HCT116 (cell line): ENCODE measurements around the gene NAA25. TPM values are rescaled to one million over a fixed set of nuclear protein-coding genes. Genes with fewer than 3 reads are reported as not detected.

Experiments used
- ATAC-seq: fragments of 200-7000 bp; cut with Tn5 transposase; 2 replicates; pipeline ENCODE4 v1.9.1; 2020; ENCODE audit warnings: mild to moderate bottlenecking, moderate library complexity
- BruUV-seq: library from RNA; stranded (reverse); fragments of 400-500 nt; replicated peaks from 2 replicates; lab custom pipeline; 2021; lab: Mats Ljungman, UMichigan
- CTCF ChIA-PET: fragments of 300-600 bp; sonication (Branson Sonifier 250); formaldehyde crosslinking; loops from one replicate; lab custom pipeline; 2021; ENCODE audit warnings: antibody characterized with exemption; lab: Charles Lee
- POLR2A ChIA-PET: fragments of 300-600, 350-600 bp; sonication (Branson Sonifier 250); formaldehyde crosslinking; loops from one replicate; lab custom pipeline; 2021; ENCODE audit warnings: antibody characterized with exemption; lab: Charles Lee
- RAD21 ChIA-PET, 2 experiments: fragments of 300-600 bp; sonication (Branson Sonifier 250); formaldehyde crosslinking; loops; one replicate each; lab custom pipeline; 2023; ENCODE audit warnings: low total read pairs in 2 of 2; ENCODE audit not compliant: uncharacterized antibody in 2 of 2, unreplicated experiment in 2 of 2, low non-redundant PET in 1 of 2; lab: Charles Lee
- DNase-seq: peaks from one replicate; pipeline ENCODE4 v3.0.0-alpha.2; 2010; ENCODE audit warnings: low read depth, low spot score
- H2AFZ ChIP-seq: fragments of 200-600 bp; shearing (Covaris generic), sonication (generic); 2 replicates; pipeline ENCODE4 v1.6.1; 2017; ENCODE audit warnings: low read depth, mixed run types, mixed read lengths, antibody characterized with exemption, low read length; ENCODE audit not compliant: poor library complexity, severe bottlenecking
- H3K27ac ChIP-seq: 2 replicates; pipeline ENCODE4 v1.5.1; 2012; ENCODE audit warnings: low read depth, low read length
- H3K27me3 ChIP-seq: fragments of 200-600 bp; sonication (generic); 2 replicates; pipeline ENCODE4 v1.6.1; 2016; ENCODE audit warnings: mixed run types, low read length, mixed read lengths; ENCODE audit not compliant: insufficient read depth
- H3K36me3 ChIP-seq, 2 experiments: fragments of 200-500 bp in 1 of 2; fragments of 200-600 bp in 1 of 2; sonication (Bioruptor generic) in 1 of 2; sonication (generic) in 1 of 2; 2 replicates each; pipeline versions ENCODE4 v1.5.1 to v1.6.1; 2014 to 2016; ENCODE audit warnings: low read length in 2 of 2, inconsistent platforms in 1 of 2, mixed read lengths in 1 of 2, mixed run types in 1 of 2; ENCODE audit not compliant: insufficient read depth in 2 of 2, control insufficient read depth in 1 of 2
- H3K4me1 ChIP-seq, 2 experiments: fragments of 200-600 bp in 1 of 2; sonication (generic) in 1 of 2; 2 replicates each; pipeline versions ENCODE4 v1.5.1 to v1.6.1; 2012 to 2017; ENCODE audit warnings: low read length in 2 of 2, inconsistent platforms in 1 of 2, mild to moderate bottlenecking in 1 of 2, mixed read lengths in 1 of 2, mixed run types in 1 of 2, moderate library complexity in 1 of 2; ENCODE audit not compliant: insufficient read depth in 2 of 2, control insufficient read depth in 1 of 2
- H3K4me2 ChIP-seq: fragments of 200-600 bp; sonication (generic); 2 replicates; pipeline ENCODE4 v1.6.1; 2017; ENCODE audit warnings: mixed run types, low read length, mixed read lengths
- H3K4me3 ChIP-seq, 2 experiments: fragments of 200-600 bp in 1 of 2; sonication (generic) in 1 of 2; replicated peaks in 1 of 2; 2 replicates each; pipeline ENCODE4 v1.5.1; 2011 to 2016; ENCODE audit warnings: low read length in 2 of 2, control low read depth in 1 of 2, low read depth in 1 of 2, mild to moderate bottlenecking in 1 of 2, mixed read lengths in 1 of 2, mixed run types in 1 of 2
- H3K79me2 ChIP-seq: fragments of 200-600 bp; sonication (generic); 2 replicates; pipeline ENCODE4 v1.6.1; 2017; ENCODE audit warnings: mild to moderate bottlenecking, mixed run types, low read length, moderate library complexity, mixed read lengths; ENCODE audit not compliant: insufficient read depth
- H3K9ac ChIP-seq: fragments of 200-600 bp; sonication (generic); 2 replicates; pipeline ENCODE4 v1.6.1; 2016; ENCODE audit warnings: low read length, mixed read lengths
- H3K9me2 ChIP-seq: fragments of 200-600 bp; sonication (generic), shearing (Covaris generic); 2 replicates; pipeline ENCODE4 v1.6.1; 2017; ENCODE audit warnings: mixed run types, mild to moderate bottlenecking, moderate library complexity; ENCODE audit not compliant: insufficient read depth
- H3K9me3 ChIP-seq, 2 experiments: fragments of 200-500 bp in 1 of 2; fragments of 200-600 bp in 1 of 2; sonication (Bioruptor generic) in 1 of 2; sonication (generic) in 1 of 2; 2 replicates each; pipeline ENCODE4 v1.6.1; 2014 to 2017; ENCODE audit warnings: low read length in 2 of 2, mixed read lengths in 2 of 2, inconsistent platforms in 1 of 2, low read depth in 1 of 2, mild to moderate bottlenecking in 1 of 2, mixed run types in 1 of 2, moderate library complexity in 1 of 2; ENCODE audit not compliant: control insufficient read depth in 1 of 2, insufficient read depth in 1 of 2
- H4K20me1 ChIP-seq: fragments of 200-600 bp; sonication (generic), shearing (Covaris generic); 2 replicates; pipeline ENCODE4 v1.6.1; 2017; ENCODE audit warnings: mixed run types, mild to moderate bottlenecking, moderate library complexity; ENCODE audit not compliant: insufficient read depth
- CTCF ChIP-seq, 3 experiments: fragments of 200-600 bp in 1 of 3; sonication (generic) in 1 of 3; IDR thresholded peaks in 2 of 3; conservative IDR thresholded peaks in 1 of 3; 2 replicates each; pipeline ENCODE4 v1.5.1; 2012 to 2017; ENCODE audit warnings: low read depth in 2 of 3, low read length in 2 of 3, antibody characterized with exemption in 1 of 3, borderline replicate concordance in 1 of 3, control low read depth in 1 of 3, mild to moderate bottlenecking in 1 of 3, mixed read lengths in 1 of 3, mixed run types in 1 of 3, moderate library complexity in 1 of 3; ENCODE audit not compliant: insufficient read depth in 1 of 3
- POLR2AphosphoS5 ChIP-seq: IDR thresholded peaks from 2 replicates; pipeline ENCODE4 v1.6.1; 2011; ENCODE audit warnings: mild to moderate bottlenecking, low read depth, low read length, moderate library complexity
- RAD21 ChIP-seq: IDR thresholded peaks from 2 replicates; pipeline ENCODE4 v1.6.1; 2012; ENCODE audit warnings: low read depth, mild to moderate bottlenecking
- SP1 ChIP-seq: IDR thresholded peaks from 2 replicates; pipeline ENCODE4 v1.6.1; 2012; ENCODE audit warnings: low read depth
- ZFX ChIP-seq: fragments of 450-650 bp; IDR thresholded peaks from 2 replicates; pipeline ENCODE4 v1.6.1; 2017
- ZNF274 ChIP-seq: fragments of 200-500 bp; sonication (Bioruptor generic); IDR thresholded peaks from 2 replicates; pipeline ENCODE4 v1.6.1; 2014; ENCODE audit warnings: mild to moderate bottlenecking, low read depth, low read length, inconsistent platforms
- intact Hi-C: fragments of 100-400 bp; cut with micrococcal nuclease; formaldehyde crosslinking; loops from 2 replicates; pipeline ENCODE4 v1.10.0; 2022
- total RNA-seq: library from RNA; stranded (reverse); gene quantifications from one replicate; pipeline ENCODE4 v1.2.1, GENCODE V29; 2021; ENCODE audit not compliant: unreplicated experiment

Gene NAA25
- total RNA-seq, 1 experiment from 2014 or later, result 56.6 TPM

GRCh38 chr12:112007945-112008344 lies 100.6 kb downstream of the NAA25 start:
- no peak overlapping the region for H3K4me3 ChIP-seq
- H3K9me3 ChIP-seq, result no peaks in the 10 kb centered on the region
- no peaks in the 10 kb centered on the region for H3K9me2 ChIP-seq
- ChIA-PET CTCF (no interaction called here), RAD21 (no interaction called here), POLR2A (interaction anchor here (1.0 kb wide), 1 partner anchor 12 kb away, joined by 3 read pairs; no protein-coding TSS in a partner anchor)
- intact Hi-C loops, result no loop called here
- no peaks in the 10 kb centered on the region for H4K20me1 ChIP-seq
- H3K27ac ChIP-seq, result no peak overlapping the region
- H3K4me1 ChIP-seq, result peaks cover 20 to 27% of the 10 kb centered on the region in 2 experiments
- TF ChIP-seq CTCF (IDR thresholded peaks at IDR 0.05 in 2 of 3, conservative IDR thresholded peaks at IDR 0.05 in 1 of 3; ENCODE audit: borderline replicate concordance in 1 of 3, insufficient read depth in 1 of 3, low read depth in 2 of 3, low read length in 2 of 3) (no peak), RAD21 (no peak), POLR2AphosphoS5 (no peak)
- ATAC-seq, result no peak
- no peak overlapping the region for H2AFZ ChIP-seq
- no peak overlapping the region for H3K9ac ChIP-seq
- H3K27me3 ChIP-seq, result no peaks in the 10 kb centered on the region
- peaks cover 15% of the 10 kb centered on the region for H3K79me2 ChIP-seq
- DNase-seq, result no peak
- H3K36me3 ChIP-seq, result no peaks in the 10 kb centered on the region
- H3K4me2 ChIP-seq, result no peak overlapping the region
- no TSS peak for BruUV-seq

DNA sequence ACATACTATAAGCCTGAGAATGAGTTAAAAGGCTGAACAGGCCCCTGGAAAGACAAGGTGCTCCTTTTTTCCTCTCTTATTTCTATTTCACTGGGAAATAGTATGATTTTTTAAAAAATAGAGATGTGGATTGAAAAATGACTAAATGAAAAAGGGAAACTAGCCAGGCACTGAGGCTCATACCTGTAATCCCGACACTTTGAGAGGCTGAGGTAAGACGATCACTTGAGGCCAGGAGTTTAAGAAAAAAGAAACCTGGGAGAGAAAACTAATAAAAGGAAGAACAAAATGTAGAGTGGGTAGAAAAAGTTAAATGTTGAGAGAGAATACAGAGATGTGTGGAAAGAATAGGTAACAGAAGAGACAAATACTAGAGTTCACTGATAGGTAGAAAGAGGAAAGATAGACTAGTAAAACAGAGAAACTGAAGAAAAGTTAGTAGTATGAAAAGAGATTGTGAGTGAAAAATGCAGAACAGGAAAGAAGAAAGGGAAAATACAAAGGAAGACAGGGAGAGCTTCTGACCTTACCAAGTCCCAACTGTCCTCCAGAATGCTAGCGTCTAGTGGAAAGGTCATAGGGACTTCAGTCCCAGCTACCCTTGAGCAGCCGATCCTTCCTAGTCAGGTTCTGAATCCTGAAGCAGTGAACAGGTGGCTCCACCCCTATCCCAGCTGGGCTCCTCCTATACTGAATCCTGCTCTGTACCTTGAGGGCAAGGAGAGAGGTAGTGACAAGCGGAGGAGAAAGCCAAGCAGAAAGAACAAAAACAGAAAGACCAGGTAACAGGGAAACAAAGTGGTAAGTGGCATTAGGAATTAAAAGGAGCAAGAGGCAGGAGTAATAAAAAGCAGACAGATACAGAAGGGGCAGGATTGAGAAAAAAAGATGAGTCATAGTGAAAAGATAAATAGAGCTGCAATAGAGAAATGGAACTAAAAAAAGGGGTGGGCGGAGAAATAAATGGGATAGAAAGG lies 102.9 kb downstream of the NAA25 start:
- H3K4me2 ChIP-seq, result peak overlapping the region; percentile 65
- peak overlapping the region; percentile 59 for H2AFZ ChIP-seq
- intact Hi-C loops, result no loop called here

More for the DNA sequence above, 102.9 kb downstream of the NAA25 start:
- no peaks in the 10 kb centered on the region for H3K36me3 ChIP-seq
- H3K9me3 ChIP-seq, result no peaks in the 10 kb centered on the region
- ATAC-seq, result peak; percentile 100
- no peaks in the 10 kb centered on the region for H3K9me2 ChIP-seq
- peaks cover 11 to 12% of the 10 kb centered on the region in 2 experiments for H3K4me1 ChIP-seq
- peak overlapping the region in 1 of 2 experiments; percentile 17; a peak in 1 of 4 replicates for H3K4me3 ChIP-seq
- ChIA-PET POLR2A (interaction anchor here (1.2 kb wide), 1 partner anchor 12 kb away, joined by 3 read pairs; no protein-coding TSS in a partner anchor), RAD21 (no interaction called here), CTCF (no interaction called here)
- H3K27ac ChIP-seq, result no peak overlapping the region; the same call in 1 of the 2 replicates
- H3K79me2 ChIP-seq, result no peaks in the 10 kb centered on the region
- no peaks in the 10 kb centered on the region for H4K20me1 ChIP-seq
- 0 out of 2 replicates have a peak overlapping the region, but pooled peaks have one; percentile 1 for H3K9ac ChIP-seq
- TF ChIP-seq SP1 (no peak), ZNF274 (no peak), POLR2AphosphoS5 (peak; percentile 43), ZFX (no peak)
- DNase-seq, result peak; percentile 24
- no peaks in the 10 kb centered on the region for H3K27me3 ChIP-seq
- no TSS peak for BruUV-seq
